MCF 10A (cell line): ENCODE measurements around the gene PROX2. TPM values are rescaled to one million over a fixed set of nuclear protein-coding genes. Genes with fewer than 3 reads are reported as not detected.

Source experiments
- BruUV-seq: library from RNA; stranded (reverse); fragments of 400-500 nt; replicated peaks from 2 replicates; lab custom pipeline; 2021; lab: Mats Ljungman, UMichigan
- CTCF ChIA-PET: fragments of 300-600 bp; sonication (Branson Sonifier 250); formaldehyde crosslinking; extraction: SDS; loops from one replicate; lab custom pipeline; 2021; ENCODE audit warnings: antibody characterized with exemption, inconsistent platforms; lab: Yijun Ruan, JAX
- POLR2A ChIA-PET: fragments of 300-600, 350-650 bp; sonication (Branson Sonifier 250); formaldehyde crosslinking; extraction: SDS; loops from one replicate; lab custom pipeline; 2020; ENCODE audit warnings: antibody characterized with exemption, inconsistent platforms; lab: Yijun Ruan, JAX
- DNase-seq: peaks from one replicate; pipeline ENCODE4 v3.0.0-alpha.2; 2018; ENCODE audit not compliant: unreplicated experiment
- H3K27ac Mint-ChIP-seq: one replicate; pipeline ENCODE4 v1.8.0; 2022; ENCODE audit warnings: mild to moderate bottlenecking, low read depth, mixed read lengths; ENCODE audit not compliant: unreplicated experiment
- H3K27me3 Mint-ChIP-seq: one replicate; pipeline ENCODE4 v1.8.0; 2022; ENCODE audit warnings: mixed read lengths; ENCODE audit not compliant: insufficient read depth, unreplicated experiment
- H3K36me3 Mint-ChIP-seq: one replicate; pipeline ENCODE4 v1.8.0; 2022; ENCODE audit warnings: mild to moderate bottlenecking, moderate library complexity, mixed read lengths; ENCODE audit not compliant: insufficient read depth, unreplicated experiment
- H3K4me1 Mint-ChIP-seq: one replicate; pipeline ENCODE4 v1.8.0; 2022; ENCODE audit warnings: mixed read lengths; ENCODE audit not compliant: insufficient read depth, unreplicated experiment
- H3K4me3 Mint-ChIP-seq: one replicate; pipeline ENCODE4 v1.8.0; 2022; ENCODE audit warnings: mild to moderate bottlenecking, moderate library complexity, mixed read lengths; ENCODE audit not compliant: unreplicated experiment
- H3K9me3 Mint-ChIP-seq: one replicate; pipeline ENCODE4 v1.8.0; 2022; ENCODE audit warnings: mixed read lengths; ENCODE audit not compliant: unreplicated experiment
- intact Hi-C: fragments of 100-400 bp; cut with micrococcal nuclease; formaldehyde crosslinking; loops from 2 replicates; pipeline ENCODE4 v1.14.1; 2022
- total RNA-seq: library from RNA; stranded (reverse); gene quantifications from 2 replicates; pipeline ENCODE4 v1.2.3, GENCODE V29; 2022
- TF ChIP-seq, protein P1 (sequence below): fragments of 200-600 bp; IDR thresholded peaks from one replicate; pipeline ENCODE4 v1.8.0; 2022; ENCODE audit warnings: antibody characterized with exemption, mild to moderate bottlenecking; ENCODE audit not compliant: unreplicated experiment

PROX2 gene
- total RNA-seq, 1 experiment from 2014 or later, result not detected

DNA sequence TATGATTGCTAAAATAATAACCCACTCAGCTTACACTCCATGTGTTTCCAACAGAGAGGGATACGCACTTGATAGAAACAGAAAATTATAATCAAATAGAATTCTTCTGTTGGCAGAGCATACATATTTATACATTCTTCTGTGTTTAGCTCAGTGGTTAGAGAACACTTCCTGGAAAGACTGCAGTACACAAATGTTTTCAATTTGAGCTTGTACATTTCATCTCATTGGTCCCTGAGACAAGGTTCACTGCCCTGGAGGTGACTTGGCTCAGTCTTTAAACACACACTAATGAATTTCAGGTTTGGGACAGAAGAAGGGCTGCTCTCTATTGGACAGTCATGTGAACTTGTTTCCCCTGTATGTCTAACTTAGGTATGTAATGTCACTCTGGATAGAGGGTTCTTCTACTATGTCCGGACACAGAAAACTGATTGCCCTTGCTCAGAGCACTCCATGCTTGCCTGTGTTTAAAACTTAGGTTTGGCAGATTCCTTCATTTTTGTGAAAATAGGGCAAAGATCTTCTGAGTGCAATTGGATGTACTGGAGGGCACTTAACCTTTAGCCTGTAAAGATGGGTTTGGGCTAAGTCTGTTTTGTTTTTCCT lies 22.9 kb downstream of the PROX2 start:
- Mint-ChIP-seq H3K4me3 (no peak overlapping the region), H3K27me3 (no peaks in the 10 kb centered on the region), H3K9me3 (no peaks in the 10 kb centered on the region), H3K4me1 (peaks cover 5% of the 10 kb centered on the region), H3K36me3 (peaks cover 6% of the 10 kb centered on the region), H3K27ac (no peak overlapping the region)
- TF ChIP-seq, protein P1, sequence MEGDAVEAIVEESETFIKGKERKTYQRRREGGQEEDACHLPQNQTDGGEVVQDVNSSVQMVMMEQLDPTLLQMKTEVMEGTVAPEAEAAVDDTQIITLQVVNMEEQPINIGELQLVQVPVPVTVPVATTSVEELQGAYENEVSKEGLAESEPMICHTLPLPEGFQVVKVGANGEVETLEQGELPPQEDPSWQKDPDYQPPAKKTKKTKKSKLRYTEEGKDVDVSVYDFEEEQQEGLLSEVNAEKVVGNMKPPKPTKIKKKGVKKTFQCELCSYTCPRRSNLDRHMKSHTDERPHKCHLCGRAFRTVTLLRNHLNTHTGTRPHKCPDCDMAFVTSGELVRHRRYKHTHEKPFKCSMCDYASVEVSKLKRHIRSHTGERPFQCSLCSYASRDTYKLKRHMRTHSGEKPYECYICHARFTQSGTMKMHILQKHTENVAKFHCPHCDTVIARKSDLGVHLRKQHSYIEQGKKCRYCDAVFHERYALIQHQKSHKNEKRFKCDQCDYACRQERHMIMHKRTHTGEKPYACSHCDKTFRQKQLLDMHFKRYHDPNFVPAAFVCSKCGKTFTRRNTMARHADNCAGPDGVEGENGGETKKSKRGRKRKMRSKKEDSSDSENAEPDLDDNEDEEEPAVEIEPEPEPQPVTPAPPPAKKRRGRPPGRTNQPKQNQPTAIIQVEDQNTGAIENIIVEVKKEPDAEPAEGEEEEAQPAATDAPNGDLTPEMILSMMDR, result no peak
- intact Hi-C loops, result no loop called here
- POLR2A ChIA-PET, result interaction anchor here (0.7 to 1.0 kb wide), 3 partner anchors 10 to 244 kb away, joined by 3 to 4 read pairs (median 3); no protein-coding TSS in a partner anchor
- CTCF ChIA-PET, result interaction anchor here (1.4 to 3.1 kb wide), 2 partner anchors 8 to 53 kb away, joined by 4 to 25 read pairs; no protein-coding TSS in a partner anchor
- no peak for DNase-seq
- BruUV-seq, result no TSS peak

DNA sequence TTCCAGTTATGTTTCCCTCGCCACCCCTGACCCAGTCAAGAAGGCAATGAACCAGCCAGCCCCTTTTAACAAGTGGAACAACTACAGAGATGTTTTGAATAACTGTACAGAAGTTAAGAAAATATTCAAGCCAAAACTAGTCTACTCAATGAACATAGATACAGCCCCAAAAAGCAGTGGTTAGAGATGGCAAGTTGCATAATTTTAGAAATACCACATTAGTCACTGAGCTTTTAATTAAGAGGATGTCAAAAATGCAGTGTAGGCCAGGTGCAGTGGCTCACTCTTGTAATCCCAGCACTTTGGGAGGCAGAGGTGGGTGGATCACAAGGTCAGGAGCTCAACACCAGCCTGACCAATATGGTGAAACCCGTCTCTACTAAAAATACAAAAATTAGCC lies 27.2 kb downstream of the PROX2 start:
- ChIA-PET POLR2A (interaction anchor here (0.6 to 1.2 kb wide), 3 partner anchors 11 to 35 kb away, joined by 3 to 4 read pairs (median 3); no protein-coding TSS in a partner anchor), CTCF (interaction anchor here (0.6 to 4.4 kb wide), 4 partner anchors 12 to 359 kb away, joined by 3 to 38 read pairs (median 6); no protein-coding TSS in a partner anchor)
- Mint-ChIP-seq H3K9me3 (no peaks in the 10 kb centered on the region), H3K4me1 (peaks cover 5% of the 10 kb centered on the region), H3K27me3 (no peaks in the 10 kb centered on the region), H3K27ac (no peak overlapping the region), H3K36me3 (no peaks in the 10 kb centered on the region), H3K4me3 (no peak overlapping the region)
- intact Hi-C loops, result no loop called here
- no TSS peak for BruUV-seq
- DNase-seq, result peak; percentile 30
- TF ChIP-seq, protein P1, result no peak

DNA sequence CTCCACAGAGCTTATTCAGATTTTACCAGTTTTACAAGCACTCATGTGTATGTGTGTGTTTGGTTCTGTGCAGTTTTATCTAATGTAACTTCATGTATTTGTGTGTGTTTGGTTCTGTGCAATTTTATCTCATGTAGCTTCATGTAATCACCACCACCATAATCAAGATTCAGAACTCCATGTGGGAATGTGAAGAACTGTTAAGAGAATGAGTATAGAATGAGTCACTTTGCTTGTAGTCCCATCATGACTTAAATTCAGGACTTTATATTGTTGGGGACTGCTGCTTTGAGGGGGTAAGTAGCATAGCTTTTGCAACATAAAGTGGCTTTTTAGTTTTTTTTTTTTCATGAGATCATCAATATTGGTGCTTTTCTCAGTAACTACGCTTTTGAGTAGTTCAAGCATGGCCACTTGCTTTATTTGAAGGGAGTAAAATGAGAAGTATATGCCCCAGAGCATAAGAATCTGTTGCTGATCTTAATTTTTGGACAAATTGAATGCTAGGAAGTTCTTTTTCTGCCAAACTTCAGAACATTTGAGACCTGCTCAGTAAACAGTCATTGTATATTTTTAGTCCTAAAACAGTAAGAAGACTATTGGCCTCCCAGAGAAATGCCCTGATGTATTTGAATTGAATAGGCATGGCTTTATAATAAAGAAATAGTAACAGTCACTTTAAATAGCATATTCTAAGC lies 28.8 kb downstream of the PROX2 start:
- CTCF ChIA-PET, result interaction anchor here (0.6 to 4.4 kb wide), 2 partner anchors 14 to 238 kb away, joined by 4 to 38 read pairs; no protein-coding TSS in a partner anchor
- H3K9me3 Mint-ChIP-seq, result no peaks in the 10 kb centered on the region
- TF ChIP-seq, protein P1, result no peak
- no peak overlapping the region for H3K27ac Mint-ChIP-seq
- H3K4me1 Mint-ChIP-seq, result peaks cover 15% of the 10 kb centered on the region
- intact Hi-C loops, result no loop called here
- H3K4me3 Mint-ChIP-seq, result no peak overlapping the region
- BruUV-seq, result no TSS peak
- POLR2A ChIA-PET, result interaction anchor here (0.6 kb wide), 1 partner anchor 682 kb away, joined by 3 read pairs; no protein-coding TSS in a partner anchor
- H3K27me3 Mint-ChIP-seq, result no peaks in the 10 kb centered on the region
- DNase-seq, result no peak
- peaks cover 2% of the 10 kb centered on the region for H3K36me3 Mint-ChIP-seq

- TF ChIP-seq, protein P1, result no peak
- intact Hi-C loops, result no loop called here
- no TSS peak for BruUV-seq
- Mint-ChIP-seq H3K4me1 (peaks cover 15% of the 10 kb centered on the region), H3K27ac (no peak overlapping the region), H3K27me3 (no peaks in the 10 kb centered on the region), H3K9me3 (no peaks in the 10 kb centered on the region), H3K4me3 (no peak overlapping the region), H3K36me3 (peaks cover 9% of the 10 kb centered on the region)
- POLR2A ChIA-PET, result interaction anchor here (0.6 kb wide), 1 partner anchor 683 kb away, joined by 3 read pairs; no protein-coding TSS in a partner anchor
- no peak for DNase-seq
- CTCF ChIA-PET, result interaction anchor here (0.6 to 4.4 kb wide), 2 partner anchors 15 to 238 kb away, joined by 4 to 38 read pairs; no protein-coding TSS in a partner anchor
Observed at GRCh38 chr14:74846168-74846567, 29.8 kb downstream of the PROX2 start.
